NK-92 (cell line): Measurements from ENCODE around the gene MS4A8.
"Not testable (repeated sequence)": the region's sequence is repeated elsewhere in the genome, so short reads cannot be mapped to it uniquely, and the experiment has no call there.

Experiments used
- DNase-seq: peaks from one replicate; lab custom pipeline; 2025; ENCODE audit not compliant: unreplicated experiment; lab: John Stamatoyannopoulos, UW

Gene MS4A8

GRCh38 chr11:60724420-60724819 lies 25.0 kb downstream of the MS4A8 start, which contains the start of gene MS4A18:
MS4A18 (plus strand) TSS chr11:60724720.
- DNase-seq = no peak

GRCh38 chr11:60725592-60725991 lies 26.2 kb downstream of the MS4A8 start:
- DNase-seq = no peak

GRCh38 chr11:60731586-60731985 lies 32.2 kb downstream of the MS4A8 start:
- no peak for DNase-seq

- no peak for DNase-seq
Observed at GRCh38 chr11:60734279-60734678, 34.9 kb downstream of the MS4A8 start.

GRCh38 chr11:60739114-60739513 lies 39.7 kb downstream of the MS4A8 start:
- no peak for DNase-seq

- DNase-seq = no peak
Observed at GRCh38 chr11:60740573-60740972, 41.2 kb downstream of the MS4A8 start.

- no peak for DNase-seq
Observed at GRCh38 chr11:60741421-60741820, 42.0 kb downstream of the MS4A8 start.

GRCh38 chr11:60743058-60743457 lies 43.6 kb downstream of the MS4A8 start:
- DNase-seq = no peak

- DNase-seq = no peak
Observed at GRCh38 chr11:60744114-60744513, 44.7 kb downstream of the MS4A8 start.

- no peak for DNase-seq
Observed at GRCh38 chr11:60747359-60747873, 48.0 kb downstream of the MS4A8 start.

- DNase-seq = no peak
Observed at GRCh38 chr11:60748225-60748624, 48.8 kb downstream of the MS4A8 start.

- no peak for DNase-seq
Observed at GRCh38 chr11:60748821-60749220, 49.4 kb downstream of the MS4A8 start.

- DNase-seq = no peak
Observed at GRCh38 chr11:60750911-60751310, 51.5 kb downstream of the MS4A8 start.

GRCh38 chr11:60753309-60753708 lies 53.9 kb downstream of the MS4A8 start:
- DNase-seq = no peak

- DNase-seq = no peak
Observed at GRCh38 chr11:60754887-60755286, 55.5 kb downstream of the MS4A8 start.

- DNase-seq = no peak
Observed at GRCh38 chr11:60756307-60757032, 57.1 kb downstream of the MS4A8 start, which contains the start of gene MS4A15. MS4A15 (plus strand) TSS chr11:60756867; CDS start chr11:60763734, 6,867 bp downstream.

- no peak for DNase-seq
Observed at GRCh38 chr11:60757231-60757800, 57.9 kb downstream of the MS4A8 start.

- not testable (repeated sequence) for DNase-seq
Observed at GRCh38 chr11:60758671-60759070, 59.3 kb downstream of the MS4A8 start.

- DNase-seq = not testable (repeated sequence)
Observed at GRCh38 chr11:60759438-60760225, 60.2 kb downstream of the MS4A8 start.

- no peak for DNase-seq
Observed at GRCh38 chr11:60761436-60762190, 62.2 kb downstream of the MS4A8 start.
